ENCODE data around the gene VPS35. TPM values are rescaled to one million over a fixed set of nuclear protein-coding genes. Genes with fewer than 3 reads are reported as not detected.

The VPS35 gene
- total RNA-seq, 6 experiments from 2014 or later, result 86.6 to 113 (median 100) TPM

GRCh38 chr16:46718214-46718613, 29.2 kb upstream of the VPS35 start:
- no peaks in the 10 kb centered on the region for H3K4me1 Mint-ChIP-seq (ENCODE audit: low read depth)
- no peaks in the 10 kb centered on the region for H3K9me3 Mint-ChIP-seq
- no peak for DNase-seq
- no peak overlapping the region for H3K4me3 Mint-ChIP-seq
- peaks cover 17% of the 10 kb centered on the region for H3K27me3 Mint-ChIP-seq (ENCODE audit: insufficient read depth)
- no peaks in the 10 kb centered on the region for H3K36me3 Mint-ChIP-seq (ENCODE audit: low read depth)
- no peak overlapping the region for H3K27ac Mint-ChIP-seq
- TF ChIP-seq CTCF (IDR thresholded peaks at IDR 0.05), result no peak

GRCh38 chr16:46717692-46718091, 28.7 kb upstream of the VPS35 start:
- H3K27ac Mint-ChIP-seq, result no peak overlapping the region
- H3K27me3 Mint-ChIP-seq (ENCODE audit: insufficient read depth), result peaks cover 14% of the 10 kb centered on the region
- no peaks in the 10 kb centered on the region for H3K4me1 Mint-ChIP-seq (ENCODE audit: low read depth)
- H3K4me3 Mint-ChIP-seq, result no peak overlapping the region
- no peaks in the 10 kb centered on the region for H3K9me3 Mint-ChIP-seq
- no peak for TF ChIP-seq CTCF (IDR thresholded peaks at IDR 0.05)
- H3K36me3 Mint-ChIP-seq (ENCODE audit: low read depth), result no peaks in the 10 kb centered on the region
- DNase-seq, result no peak

- no peaks in the 10 kb centered on the region for H3K9me3 Mint-ChIP-seq
- DNase-seq, result no peak
- no peak overlapping the region for H3K4me3 Mint-ChIP-seq
- no peaks in the 10 kb centered on the region for H3K36me3 Mint-ChIP-seq (ENCODE audit: low read depth)
- no peak overlapping the region for H3K27ac Mint-ChIP-seq
- H3K4me1 Mint-ChIP-seq (ENCODE audit: low read depth), result no peaks in the 10 kb centered on the region
- TF ChIP-seq CTCF (IDR thresholded peaks at IDR 0.05), result no peak
- H3K27me3 Mint-ChIP-seq (ENCODE audit: insufficient read depth), result peaks cover 14% of the 10 kb centered on the region
Measured at GRCh38 chr16:46715769-46716305, 26.9 kb upstream of the VPS35 start.

- H3K27ac Mint-ChIP-seq, result no peak overlapping the region
Measured at GRCh38 chr16:46714797-46715591, 26.0 kb upstream of the VPS35 start.

GRCh38 chr16:46713634-46714033, 24.7 kb upstream of the VPS35 start:
- H3K9me3 Mint-ChIP-seq, result no peaks in the 10 kb centered on the region
- H3K4me1 Mint-ChIP-seq (ENCODE audit: low read depth), result no peaks in the 10 kb centered on the region
- no peaks in the 10 kb centered on the region for H3K36me3 Mint-ChIP-seq (ENCODE audit: low read depth)
- no peak overlapping the region for H3K27ac Mint-ChIP-seq
- no peak for TF ChIP-seq CTCF (IDR thresholded peaks at IDR 0.05)
- H3K27me3 Mint-ChIP-seq (ENCODE audit: insufficient read depth), result peaks cover 11% of the 10 kb centered on the region
- no peak overlapping the region for H3K4me3 Mint-ChIP-seq
- DNase-seq, result no peak

More at GRCh38 chr16:46714797-46715591, 26.0 kb upstream of the VPS35 start:
- no peaks in the 10 kb centered on the region for H3K36me3 Mint-ChIP-seq (ENCODE audit: low read depth)
- TF ChIP-seq CTCF (IDR thresholded peaks at IDR 0.05), result no peak
- peaks cover 17% of the 10 kb centered on the region for H3K27me3 Mint-ChIP-seq (ENCODE audit: insufficient read depth)
- no peak overlapping the region for H3K4me3 Mint-ChIP-seq
- H3K4me1 Mint-ChIP-seq (ENCODE audit: low read depth), result no peaks in the 10 kb centered on the region
- DNase-seq, result no peak
- H3K9me3 Mint-ChIP-seq, result no peaks in the 10 kb centered on the region

Measured in HFFc6 (cell line).